IMR-90 (cell line): Measurements from ENCODE around the gene KCNJ4. TPM values are rescaled to one million over a fixed set of nuclear protein-coding genes. Genes with fewer than 3 reads are reported as not detected.

ENCODE experiments used
- ATAC-seq: fragments of 200-7000 bp; cut with Tn5 transposase; 2 replicates; pipeline ENCODE4 v1.9.1; 2020; ENCODE audit warnings: low read depth, mild to moderate bottlenecking, moderate library complexity
- BruUV-seq: library from RNA; stranded (reverse); fragments of 400-500 nt; replicated peaks from 2 replicates; lab custom pipeline; 2021; lab: Mats Ljungman, UMichigan
- CTCF ChIA-PET: fragments of 300-600 bp; formaldehyde crosslinking; extraction: SDS; loops from one replicate; lab custom pipeline; 2021; ENCODE audit warnings: antibody characterized with exemption; lab: Yijun Ruan, JAX
- POLR2A ChIA-PET: fragments of 300-600 bp; sonication (Branson Sonifier 250); formaldehyde crosslinking; loops from one replicate; lab custom pipeline; 2022; ENCODE audit warnings: antibody characterized with exemption; ENCODE audit not compliant: unreplicated experiment; lab: Charles Lee
- DNase-seq: peaks from one replicate; pipeline ENCODE4 v3.0.0; 2013
- H2AFZ ChIP-seq: replicated peaks from 2 replicates; pipeline ENCODE3; 2013; ENCODE audit warnings: low read length, mild to moderate bottlenecking; ENCODE audit not compliant: poor library complexity
- H2AK5ac ChIP-seq: 2 replicates; pipeline ENCODE4 v1.6.1; 2013; ENCODE audit warnings: low read depth, low read length, inconsistent platforms
- H2AK9ac ChIP-seq: replicated peaks from 2 replicates; pipeline ENCODE3; 2013; ENCODE audit warnings: mild to moderate bottlenecking, low read depth, low read length, moderate library complexity; ENCODE audit not compliant: poor library complexity
- H2BK120ac ChIP-seq: 2 replicates; pipeline ENCODE4 v1.6.1; 2013; ENCODE audit warnings: low read depth, low read length, inconsistent platforms
- H2BK15ac ChIP-seq: 3 replicates; pipeline ENCODE4 v1.6.1; 2013; ENCODE audit warnings: low read depth, low read length, inconsistent platforms
- H2BK20ac ChIP-seq: 2 replicates; pipeline ENCODE4 v1.6.1; 2013; ENCODE audit warnings: low read depth, mild to moderate bottlenecking, inconsistent platforms, low read length, moderate library complexity
- H2BK5ac ChIP-seq: 2 replicates; pipeline ENCODE4 v1.6.1; 2013; ENCODE audit warnings: mild to moderate bottlenecking, low read depth, low read length, inconsistent platforms; ENCODE audit not compliant: poor library complexity, severe bottlenecking
- H3K14ac ChIP-seq: replicated peaks from 2 replicates; pipeline ENCODE4 v1.6.1; 2013; ENCODE audit warnings: low read depth, low read length, inconsistent platforms
- H3K18ac ChIP-seq: 2 replicates; pipeline ENCODE4 v1.6.1; 2013; ENCODE audit warnings: low read depth, low read length, control low read depth
- H3K23ac ChIP-seq: 2 replicates; pipeline ENCODE4 v1.6.1; 2013; ENCODE audit warnings: low read depth, low read length, inconsistent platforms
- H3K27ac ChIP-seq: 2 replicates; pipeline ENCODE4 v1.5.1; 2013; ENCODE audit warnings: mild to moderate bottlenecking, control low read depth, low read length; ENCODE audit not compliant: insufficient read depth
- H3K27me3 ChIP-seq: 2 replicates; pipeline ENCODE4 v1.6.1; 2013; ENCODE audit warnings: low read length; ENCODE audit not compliant: control insufficient read depth, insufficient read depth
- H3K36me3 ChIP-seq: 2 replicates; pipeline ENCODE4 v1.6.1; 2013; ENCODE audit warnings: low read length, mixed read lengths; ENCODE audit not compliant: control insufficient read depth, insufficient read depth
- H3K4ac ChIP-seq: 2 replicates; pipeline ENCODE4 v1.6.1; 2013; ENCODE audit warnings: low read depth, low read length, inconsistent platforms
- H3K4me1 ChIP-seq: 2 replicates; pipeline ENCODE4 v1.6.1; 2013; ENCODE audit warnings: low read length, mixed read lengths; ENCODE audit not compliant: control insufficient read depth, insufficient read depth
- H3K4me2 ChIP-seq: 2 replicates; pipeline ENCODE4 v1.6.1; 2013; ENCODE audit warnings: low read depth, mild to moderate bottlenecking, control low read depth, low read length, moderate library complexity
- H3K4me3 ChIP-seq: 2 replicates; pipeline ENCODE4 v1.5.1; 2013; ENCODE audit warnings: low read depth, mild to moderate bottlenecking, control low read depth, low read length, moderate library complexity; ENCODE audit not compliant: insufficient read depth
- H3K56ac ChIP-seq: 2 replicates; pipeline ENCODE4 v1.6.1; 2013; ENCODE audit warnings: low read length, inconsistent platforms; ENCODE audit not compliant: insufficient read depth; ENCODE audit errors: extremely low read depth
- H3K79me1 ChIP-seq, 2 experiments: 2 replicates each; pipeline ENCODE4 v1.6.1; 2013; ENCODE audit warnings: low read length in 2 of 2, inconsistent platforms in 1 of 2, low read depth in 1 of 2
- H3K9ac ChIP-seq: 2 replicates; pipeline ENCODE4 v1.6.1; 2013; ENCODE audit warnings: low read depth, low read length, control low read depth
- H3K9me1 ChIP-seq: 2 replicates; pipeline ENCODE4 v1.6.1; 2013; ENCODE audit warnings: low read length, inconsistent platforms; ENCODE audit not compliant: insufficient read depth
- H3K9me3 ChIP-seq: 2 replicates; pipeline ENCODE4 v1.6.1; 2013; ENCODE audit warnings: low read length; ENCODE audit not compliant: control insufficient read depth, insufficient read depth
- H4K20me1 ChIP-seq: 2 replicates; pipeline ENCODE4 v1.6.1; 2013; ENCODE audit warnings: low read length, inconsistent platforms; ENCODE audit not compliant: insufficient read depth
- H4K5ac ChIP-seq: 2 replicates; pipeline ENCODE4 v1.6.1; 2013; ENCODE audit warnings: mild to moderate bottlenecking, low read depth, low read length, control low read depth
- H4K8ac ChIP-seq, 2 experiments: 2 replicates each; pipeline ENCODE4 v1.6.1; 2013; ENCODE audit warnings: low read depth in 2 of 2, low read length in 2 of 2, control low read depth in 1 of 2, inconsistent platforms in 1 of 2
- H4K91ac ChIP-seq: 2 replicates; pipeline ENCODE4 v1.6.1; 2013; ENCODE audit warnings: low read depth, low read length, inconsistent platforms; ENCODE audit not compliant: insufficient read depth
- BHLHE40 ChIP-seq: fragments of 150-350 bp; IDR thresholded peaks from 2 replicates; pipeline ENCODE4 v1.6.1; 2016; ENCODE audit warnings: mild to moderate bottlenecking, low read depth, low read length
- CHD1 ChIP-seq: IDR thresholded peaks from 2 replicates; pipeline ENCODE4 v1.6.1; 2012; ENCODE audit warnings: low read depth, low read length, improper control_type of control experiment
- CTCF ChIP-seq: conservative IDR thresholded peaks from 2 replicates; pipeline ENCODE4 v1.5.1; 2012; ENCODE audit warnings: mild to moderate bottlenecking, low read depth, low read length, improper control_type of control experiment
- ELK1 ChIP-seq: fragments of 150-350 bp; IDR thresholded peaks from 2 replicates; pipeline ENCODE4 v1.6.1; 2016; ENCODE audit warnings: low read depth, mild to moderate bottlenecking, low read length, moderate library complexity, borderline replicate concordance
- MAZ ChIP-seq: IDR thresholded peaks from 2 replicates; pipeline ENCODE4 v1.6.1; 2012; ENCODE audit warnings: low read depth, mild to moderate bottlenecking, low read length, improper control_type of control experiment, moderate library complexity, borderline replicate concordance
- MXI1 ChIP-seq: IDR thresholded peaks from 2 replicates; pipeline ENCODE4 v1.6.1; 2012; ENCODE audit warnings: low read depth, mild to moderate bottlenecking, low read length, moderate library complexity, borderline replicate concordance
- NFE2L2 ChIP-seq: fragments of 150-350 bp; IDR thresholded peaks from 2 replicates; pipeline ENCODE4 v1.6.1; 2016; ENCODE audit warnings: low read depth, mild to moderate bottlenecking, low read length
- RAD21 ChIP-seq: IDR thresholded peaks from 2 replicates; pipeline ENCODE4 v1.6.1; 2012; ENCODE audit warnings: low read length, improper control_type of control experiment
- RCOR1 ChIP-seq: IDR thresholded peaks from 2 replicates; pipeline ENCODE4 v1.6.1; 2012; ENCODE audit warnings: mild to moderate bottlenecking, low read length, improper control_type of control experiment; ENCODE audit not compliant: insufficient replicate concordance
- RFX5 ChIP-seq: IDR thresholded peaks from 2 replicates; pipeline ENCODE4 v1.8.0; 2012; ENCODE audit warnings: low read depth, mild to moderate bottlenecking, low read length, moderate library complexity
- SMC3 ChIP-seq: fragments of 150-350 bp; IDR thresholded peaks from 2 replicates; pipeline ENCODE4 v1.6.1; 2016; ENCODE audit warnings: low read depth, mild to moderate bottlenecking, antibody characterized with exemption, low read length, moderate library complexity
- WGBS, 2 experiments: methylation state at CpG; one replicate each; pipeline versions ENCODE4 v1.1.5 to v1.1.7; 2013; ENCODE audit warnings: missing lambda C conversion rate in 2 of 2; ENCODE audit not compliant: insufficient read length in 1 of 2; ENCODE audit errors: extremely low coverage in 2 of 2; 5-methylcytosine and 5-hydroxymethylcytosine counted together
- dilution Hi-C: fragments of 300-500 bp; cut with HindIII; formaldehyde crosslinking; loops from one replicate; pipeline ENCODE4 v1.14.3; 2018; ENCODE audit warnings: low sequenced_read_pairs; ENCODE audit not compliant: unreplicated experiment
- in situ Hi-C: fragments of 300-500 bp; cut with MboI; formaldehyde crosslinking; loops from 3 replicates; pipeline ENCODE4 v1.14.3; 2019; ENCODE audit warnings: low sequenced_read_pairs, inconsistent platforms, mixed read lengths
- intact Hi-C: fragments of 100-400 bp; cut with micrococcal nuclease; formaldehyde crosslinking; loops from 2 replicates; pipeline ENCODE4 v1.10.0; 2022
- polyA plus RNA-seq, 3 experiments: library from polyadenylated mRNA; depleted of rRNA; stranded (reverse); fragments of >200 nt; gene quantifications; 2 replicates each; pipeline ENCODE4 v1.2.3, GENCODE V29; 2012; ENCODE audit warnings: low replicate concordance in 1 of 3
- total RNA-seq: library from RNA; depleted of rRNA; stranded (reverse); fragments of >200 nt; gene quantifications from 2 replicates; pipeline ENCODE4 v1.2.3, GENCODE V29; 2012

Gene KCNJ4
- total and polyA plus RNA-seq, 2 of the 4 experiments (the other 2 are of a cell fraction): not detected

GRCh38 chr22:38404419-38404818 is 50.6 kb downstream of the KCNJ4 start:
- Histone ChIP-seq H3K27ac (no peak overlapping the region), H3K4ac (no peak overlapping the region), H2BK15ac (no peak overlapping the region), H3K9ac (no peak overlapping the region), H3K4me3 (no peak overlapping the region), H3K23ac (no peak overlapping the region), H2AK5ac (no peak overlapping the region), H3K4me1 (no peaks in the 10 kb centered on the region; the same call in 1 of the 2 replicates), H3K36me3 (no peaks in the 10 kb centered on the region), H2BK120ac (no peak overlapping the region), H3K27me3 (peaks cover 26% of the 10 kb centered on the region), H4K91ac (no peak overlapping the region), H2AFZ (no peak overlapping the region), H3K4me2 (no peak overlapping the region), H4K8ac (no peak overlapping the region), H3K56ac (no peak overlapping the region), H4K5ac (no peak overlapping the region), H3K9me1 (no peaks in the 10 kb centered on the region), H3K79me1 (no peaks in the 10 kb centered on the region), H2AK9ac (no peak overlapping the region), H3K9me3 (no peaks in the 10 kb centered on the region), H2BK20ac (no peak overlapping the region), H3K18ac (no peak overlapping the region), H4K20me1 (no peaks in the 10 kb centered on the region), H3K14ac (no peak overlapping the region), H2BK5ac (no peak overlapping the region)
- ATAC-seq: no peak
- dilution Hi-C loops: no loop called here
- TF ChIP-seq MAZ (no peak), ELK1 (no peak), RCOR1 (no peak), RAD21 (no peak), NFE2L2 (no peak), CTCF (no peak), SMC3 (no peak), RFX5 (no peak), CHD1 (no peak), BHLHE40 (no peak), MXI1 (no peak)
- ChIA-PET POLR2A (no interaction called here), CTCF (no interaction called here)
- BruUV-seq: no TSS peak
- WGBS, 2 experiments: 67% methylated on average over 1 of the region's 6 CpGs; no CpG with 5 or more reads in 1 of the 2 experiments
- in situ Hi-C loops: no loop called here
- intact Hi-C loops: no loop called here
- DNase-seq: no peak
